Measurements from ENCODE around the gene HERPUD1. TPM values are rescaled to one million over a fixed set of nuclear protein-coding genes. Genes with fewer than 3 reads are reported as not detected.

HERPUD1 gene
- total and polyA plus RNA-seq, 2 of the 8 experiments (the other 6 are each of a cell fraction or from before 2014, with no cell fraction given), result 23.3 to 34.7 TPM

GRCh38 chr16:56886296-56886695 is 45.6 kb upstream of the HERPUD1 start (continued):
- no peak for TF ChIP-seq JUND (IDR thresholded peaks at IDR 0.05; ENCODE audit: low read length)
- no peak for TF ChIP-seq ATF2 (IDR thresholded peaks at IDR 0.05; ENCODE audit: low read length)
- no peak for TF ChIP-seq KDM5A (IDR thresholded peaks at IDR 0.05; ENCODE audit: low read length)
- no peak for TF ChIP-seq PHF8 (conservative IDR thresholded peaks at IDR 0.05; ENCODE audit: low read depth, low read length)
- TF ChIP-seq KDM4A (IDR thresholded peaks at IDR 0.05; ENCODE audit: low read depth, low read length, severe bottlenecking), result no peak
- no peak for TF ChIP-seq TCF12 (IDR thresholded peaks at IDR 0.05; ENCODE audit: low read depth, low read length)
- no peak for TF ChIP-seq TBP (IDR thresholded peaks at IDR 0.05; ENCODE audit: low read depth, low read length)
- no peak for TF ChIP-seq MAFK (IDR thresholded peaks at IDR 0.05; ENCODE audit: low read depth, low read length)
